WTC11 (cell line): ENCODE results near the gene HDAC7. TPM values are rescaled to one million over a fixed set of nuclear protein-coding genes. Genes with fewer than 3 reads are reported as not detected.

ENCODE experiments used
- ATAC-seq: fragments of 200-7000 bp; cut with Tn5 transposase; 2 replicates; pipeline ENCODE4 v1.10.0; 2021; ENCODE audit warnings: mild to moderate bottlenecking, moderate library complexity
- CTCF ChIA-PET: fragments of 300-600 bp; sonication (Branson Sonifier 250); formaldehyde crosslinking; loops from one replicate; lab custom pipeline; 2021; ENCODE audit warnings: antibody characterized with exemption; lab: Charles Lee
- POLR2A ChIA-PET: fragments of 350-600 bp; sonication (Branson Sonifier 250); formaldehyde crosslinking; loops from one replicate; lab custom pipeline; 2021; ENCODE audit warnings: antibody characterized with exemption; lab: Charles Lee
- DNase-seq: peaks from one replicate; pipeline ENCODE4 v3.0.0; 2021; ENCODE audit warnings: low spot score
- H3K27ac Mint-ChIP-seq: 2 replicates; pipeline ENCODE4 v1.8.0; 2021; ENCODE audit warnings: mixed read lengths
- H3K27me3 Mint-ChIP-seq: 2 replicates; pipeline ENCODE4 v1.8.0; 2021; ENCODE audit warnings: low read depth, mild to moderate bottlenecking, moderate library complexity, mixed read lengths
- H3K36me3 Mint-ChIP-seq: 2 replicates; pipeline ENCODE4 v1.8.0; 2021; ENCODE audit warnings: mixed read lengths
- H3K4me1 Mint-ChIP-seq: 2 replicates; pipeline ENCODE4 v1.8.0; 2022; ENCODE audit warnings: mixed read lengths
- H3K4me3 Mint-ChIP-seq: 2 replicates; pipeline ENCODE4 v1.8.0; 2021; ENCODE audit warnings: mild to moderate bottlenecking, moderate library complexity, mixed read lengths
- H3K9me3 Mint-ChIP-seq: 2 replicates; pipeline ENCODE4 v1.8.0; 2021; ENCODE audit warnings: mixed read lengths
- AR ChIP-seq: fragments of 250-450 bp; sonication (Bioruptor Pico); IDR thresholded peaks from 2 replicates; pipeline ENCODE4 v1.9.0; 2021; ENCODE audit warnings: mild to moderate bottlenecking
- CTCF ChIP-seq: fragments of 200-600 bp; IDR thresholded peaks from 2 replicates; pipeline ENCODE4 v1.8.0; 2022; ENCODE audit warnings: antibody characterized with exemption
- ELF4 ChIP-seq: sonication (generic); formaldehyde crosslinking; IDR thresholded peaks from 2 replicates; pipeline ENCODE4 v1.8.1; 2022; ENCODE audit warnings: low read depth, mild to moderate bottlenecking, moderate library complexity, missing genetic modification reagents
- EMX1 ChIP-seq: fragments of 250-450 bp; sonication (Bioruptor Pico); IDR thresholded peaks from 2 replicates; pipeline ENCODE4 v1.8.0; 2021; ENCODE audit warnings: mild to moderate bottlenecking
- ESRRA ChIP-seq: sonication (generic); formaldehyde crosslinking; IDR thresholded peaks from 2 replicates; pipeline ENCODE4 v1.8.1; 2022; ENCODE audit warnings: mild to moderate bottlenecking, missing genetic modification reagents, borderline replicate concordance
- GABPB1 ChIP-seq: sonication (generic); formaldehyde crosslinking; IDR thresholded peaks from 2 replicates; pipeline ENCODE4 v1.8.1; 2023; ENCODE audit warnings: mild to moderate bottlenecking, missing genetic modification reagents
- GTF2I ChIP-seq: fragments of 250-450 bp; sonication (Bioruptor Pico); conservative IDR thresholded peaks from 2 replicates; pipeline ENCODE4 v1.4.0; 2021; ENCODE audit warnings: mild to moderate bottlenecking
- MAX ChIP-seq: sonication (generic); formaldehyde crosslinking; IDR thresholded peaks from 2 replicates; pipeline ENCODE4 v1.8.0; 2022; ENCODE audit warnings: mild to moderate bottlenecking, missing genetic modification reagents
- MYBL2 ChIP-seq: sonication (generic); formaldehyde crosslinking; IDR thresholded peaks from 2 replicates; pipeline ENCODE4 v1.8.1; 2023; ENCODE audit warnings: mild to moderate bottlenecking, moderate library complexity, missing genetic modification reagents
- NFYB ChIP-seq: sonication (generic); formaldehyde crosslinking; conservative IDR thresholded peaks from 2 replicates; pipeline ENCODE4 v1.8.0; 2022; ENCODE audit warnings: low read depth, missing genetic modification reagents
- OVOL2 ChIP-seq: fragments of 250-450 bp; sonication (Bioruptor Pico); IDR thresholded peaks from 2 replicates; pipeline ENCODE4 v1.9.0; 2021; ENCODE audit warnings: mild to moderate bottlenecking, borderline replicate concordance
- PREB ChIP-seq: sonication (generic); formaldehyde crosslinking; IDR thresholded peaks from 2 replicates; pipeline ENCODE4 v1.8.1; 2022; ENCODE audit warnings: mild to moderate bottlenecking, missing genetic modification reagents, moderate library complexity, borderline replicate concordance
- RORB ChIP-seq: fragments of 250-450 bp; sonication (Bioruptor Pico); IDR thresholded peaks from 2 replicates; pipeline ENCODE4 v1.9.0; 2021; ENCODE audit warnings: mild to moderate bottlenecking
- SP1 ChIP-seq: sonication (generic); formaldehyde crosslinking; conservative IDR thresholded peaks from 2 replicates; pipeline ENCODE4 v1.8.1; 2022; ENCODE audit warnings: missing genetic modification reagents
- TP53 ChIP-seq: sonication (generic); formaldehyde crosslinking; IDR thresholded peaks from 2 replicates; pipeline ENCODE4 v1.8.1; 2023; ENCODE audit warnings: mild to moderate bottlenecking, missing genetic modification reagents
- ZNF263 ChIP-seq: sonication (generic); formaldehyde crosslinking; IDR thresholded peaks from 2 replicates; pipeline ENCODE4 v1.8.1; 2022; ENCODE audit warnings: low read depth, mild to moderate bottlenecking, moderate library complexity, missing genetic modification reagents
- total RNA-seq: library from RNA; stranded (reverse); gene quantifications from 3 replicates; pipeline ENCODE4 v1.2.3, GENCODE V29; 2021

HDAC7 gene
- total RNA-seq, 1 experiment from 2014 or later: 111 TPM

GRCh38 chr12:47742253-47742825, 77.4 kb downstream of the HDAC7 start (continued):
- TF ChIP-seq AR (CRISPR knock-in tag) (no peak), CTCF (peak; percentile 99), PREB (CRISPR knock-in tag) (no peak), GABPB1 (CRISPR knock-in tag) (no peak), TP53 (CRISPR knock-in tag) (no peak), ELF4 (CRISPR knock-in tag) (no peak), GTF2I (CRISPR knock-in tag) (no peak; the same call in 1 of the 2 replicates), SP1 (CRISPR knock-in tag) (no peak), RORB (CRISPR knock-in tag) (no peak), OVOL2 (CRISPR knock-in tag) (no peak), ESRRA (CRISPR knock-in tag) (peak; percentile 97; the same call in 1 of the 2 replicates), EMX1 (CRISPR knock-in tag) (no peak; the same call in 1 of the 2 replicates)

- Mint-ChIP-seq H3K27ac (no peak overlapping the region), H3K27me3 (peaks cover 10% of the 10 kb centered on the region), H3K4me1 (peaks cover 31% of the 10 kb centered on the region), H3K36me3 (no peaks in the 10 kb centered on the region), H3K9me3 (no peaks in the 10 kb centered on the region), H3K4me3 (no peak overlapping the region)
- ChIA-PET POLR2A (interaction anchor here (1.2 kb wide), 1 partner anchor 17 kb away, joined by 3 read pairs; the partner anchor contains the start of gene RAPGEF3), CTCF (interaction anchor here (0.6 to 15.4 kb wide), 21 partner anchors 9 to 1369 kb away, joined by 3 to 735 read pairs (median 9); partner anchors contain the start of genes ENDOU, RAPGEF3, SLC48A1 and TMEM106C)
- DNase-seq (no peak), ATAC-seq (no peak)
- TF ChIP-seq MAX (CRISPR knock-in tag): no peak
- TF ChIP-seq ESRRA (CRISPR knock-in tag): no peak
- TF ChIP-seq NFYB (CRISPR knock-in tag): no peak
Measured at GRCh38 chr12:47741340-47741703, 78.4 kb downstream of the HDAC7 start.

GRCh38 chr12:47740606-47741339, 78.9 kb downstream of the HDAC7 start:
- ChIA-PET POLR2A (interaction anchor here (1.0 to 1.2 kb wide), 2 partner anchors 17 to 39 kb away, joined by 3 read pairs; partner anchors contain the start of gene RAPGEF3), CTCF (interaction anchor here (0.8 to 15.4 kb wide), 15 partner anchors 15 to 209 kb away, joined by 3 to 735 read pairs (median 14); partner anchors contain the start of genes RAPGEF3 and SLC48A1)
- H3K9me3 Mint-ChIP-seq: no peaks in the 10 kb centered on the region
- H3K4me1 Mint-ChIP-seq: peaks cover 35% of the 10 kb centered on the region
- no peak for DNase-seq
- TF ChIP-seq TP53 (CRISPR knock-in tag) (no peak), ZNF263 (no peak), MYBL2 (CRISPR knock-in tag) (no peak)
- no peak overlapping the region for H3K4me3 Mint-ChIP-seq
- H3K36me3 Mint-ChIP-seq: no peaks in the 10 kb centered on the region
- no peak for ATAC-seq
- no peak overlapping the region for H3K27ac Mint-ChIP-seq
- H3K27me3 Mint-ChIP-seq: peaks cover 10% of the 10 kb centered on the region
